CD1c-positive myeloid dendritic cell (primary cell): ENCODE data around the gene RGCC.
A peak's percentile ranks its signal among the peaks of the same experiment; 100 is the strongest.

Experiments
- DNase-seq: peaks from one replicate; pipeline ENCODE4 v3.0.0-alpha.2; 2016; ENCODE audit errors: extremely low spot score

RGCC gene

DNA sequence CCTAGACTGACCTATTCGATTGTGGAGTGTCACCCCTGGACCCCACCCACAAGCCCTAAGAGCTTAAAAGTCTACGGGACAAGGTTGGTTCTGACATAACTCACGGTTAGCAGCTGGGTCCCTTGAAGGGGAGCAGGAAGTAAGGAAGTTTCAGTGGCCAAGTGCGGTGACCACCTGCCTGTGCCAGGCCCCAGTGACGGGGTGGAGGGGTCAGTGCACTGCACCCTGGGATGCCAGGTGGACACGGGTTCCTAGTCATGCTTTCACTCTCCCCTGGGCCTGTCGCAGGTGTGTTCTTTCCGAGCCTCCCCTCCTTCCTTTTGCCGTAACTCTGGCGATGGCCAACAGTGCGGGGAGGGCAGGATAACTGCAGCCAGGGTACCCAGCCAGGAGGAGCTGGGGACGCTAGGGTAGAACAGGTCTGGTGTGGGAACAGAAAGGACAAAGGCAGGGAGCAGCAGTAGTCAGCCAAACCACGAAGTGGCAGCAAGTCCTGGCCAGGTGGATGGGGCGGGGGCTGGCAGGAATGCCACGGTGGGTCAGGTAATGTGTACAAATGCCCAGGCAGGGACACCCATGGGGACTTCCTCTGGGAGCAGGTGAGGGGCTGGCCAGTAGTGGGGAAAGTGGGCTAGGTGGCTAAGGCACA is 58.3 kb downstream of the RGCC start:
- DNase-seq = no peak

- DNase-seq = no peak
Observed at GRCh38 chr13:41516166-41516565, 58.8 kb downstream of the RGCC start.

GRCh38 chr13:41516760-41517159 is 59.4 kb downstream of the RGCC start:
- DNase-seq = no peak

GRCh38 chr13:41520016-41520659 is 62.8 kb downstream of the RGCC start:
- peak; percentile 74 for DNase-seq
